Caco-2 (cell line): ENCODE results near the gene EXOC2. TPM values are rescaled to one million over a fixed set of nuclear protein-coding genes. Genes with fewer than 3 reads are reported as not detected.
A peak's percentile ranks its signal among the peaks of the same experiment; 100 is the strongest.

Source experiments
- BruUV-seq: library from RNA; stranded (reverse); fragments of 400-500 nt; replicated peaks from 2 replicates; lab custom pipeline; 2021; lab: Mats Ljungman, UMichigan
- CTCF ChIA-PET: fragments of 300-600 bp; sonication (Branson Sonifier 250); formaldehyde crosslinking; loops from one replicate; lab custom pipeline; 2022; ENCODE audit warnings: antibody characterized with exemption; lab: Charles Lee
- POLR2A ChIA-PET: fragments of 300-600 bp; sonication (Branson Sonifier 250); formaldehyde crosslinking; loops from one replicate; lab custom pipeline; 2022; ENCODE audit warnings: antibody characterized with exemption; lab: Charles Lee
- DNase-seq, 2 experiments: peaks; one replicate each; pipeline versions ENCODE4 v3.0.0 to v3.0.0-alpha.2; 2020 to 2022
- H3K27me3 ChIP-seq: replicated peaks from 2 replicates; pipeline ENCODE4 v1.6.0; 2011; ENCODE audit warnings: low read length; ENCODE audit not compliant: control insufficient read depth, insufficient read depth
- H3K36me3 ChIP-seq: 2 replicates; pipeline ENCODE4 v1.5.1; 2011; ENCODE audit warnings: low read length; ENCODE audit not compliant: control insufficient read depth, insufficient read depth
- H3K4me1 ChIP-seq: fragments of 250-450 bp; sonication (Bioruptor Pico); 2 replicates; pipeline ENCODE4 v1.5.1; 2020; ENCODE audit warnings: mild to moderate bottlenecking
- H3K4me3 ChIP-seq: 2 replicates; pipeline ENCODE4 v1.5.1; 2011; ENCODE audit warnings: low read depth, mild to moderate bottlenecking, control low read depth, low read length
- H3K9me3 ChIP-seq: fragments of 250-450 bp; sonication (Bioruptor Pico); 2 replicates; pipeline ENCODE4 v1.5.1; 2020; ENCODE audit warnings: mild to moderate bottlenecking, moderate library complexity
- H3K27ac Mint-ChIP-seq: one replicate; pipeline ENCODE4 v1.8.0; 2022; ENCODE audit warnings: mixed read lengths; ENCODE audit not compliant: unreplicated experiment
- H3K27me3 Mint-ChIP-seq: one replicate; pipeline ENCODE4 v1.8.0; 2022; ENCODE audit warnings: mixed read lengths; ENCODE audit not compliant: insufficient read depth, unreplicated experiment
- H3K36me3 Mint-ChIP-seq: one replicate; pipeline ENCODE4 v1.8.0; 2022; ENCODE audit warnings: mild to moderate bottlenecking, mixed read lengths; ENCODE audit not compliant: insufficient read depth, unreplicated experiment
- H3K4me1 Mint-ChIP-seq: one replicate; pipeline ENCODE4 v1.8.0; 2022; ENCODE audit warnings: low read depth, mixed read lengths; ENCODE audit not compliant: unreplicated experiment
- H3K4me3 Mint-ChIP-seq: one replicate; pipeline ENCODE4 v1.8.0; 2022; ENCODE audit warnings: mild to moderate bottlenecking, moderate library complexity, mixed read lengths; ENCODE audit not compliant: unreplicated experiment
- H3K9me3 Mint-ChIP-seq: one replicate; pipeline ENCODE4 v1.8.0; 2022; ENCODE audit warnings: mixed read lengths; ENCODE audit not compliant: unreplicated experiment
- CTCF ChIP-seq, 2 experiments: fragments of 200-600 bp in 1 of 2; IDR thresholded peaks; 1 replicate in 1 of 2; 2 replicates in 1 of 2; pipeline versions ENCODE4 v1.5.1 to v1.8.0; 2011 to 2022; ENCODE audit warnings: antibody characterized with exemption in 1 of 2, control low read depth in 1 of 2, inconsistent platforms in 1 of 2, low read depth in 1 of 2, low read length in 1 of 2, mild to moderate bottlenecking in 1 of 2, moderate library complexity in 1 of 2; ENCODE audit not compliant: insufficient read depth in 1 of 2, severe bottlenecking in 1 of 2, unreplicated experiment in 1 of 2
- intact Hi-C: fragments of 100-400 bp; cut with micrococcal nuclease; formaldehyde crosslinking; loops from one replicate; pipeline ENCODE4 v1.10.0; 2022; ENCODE audit not compliant: unreplicated experiment
- total RNA-seq: library from RNA; stranded (reverse); gene quantifications from 2 replicates; pipeline ENCODE4 v1.2.3, GENCODE V29; 2022

The EXOC2 gene
- total RNA-seq, 1 experiment from 2014 or later, result 21.4 TPM

- H3K9me3 ChIP-seq, result no peaks in the 10 kb centered on the region
- H3K36me3 ChIP-seq, result no peaks in the 10 kb centered on the region
- Mint-ChIP-seq H3K27ac (no peak overlapping the region), H3K4me1 (no peaks in the 10 kb centered on the region), H3K9me3 (no peaks in the 10 kb centered on the region), H3K27me3 (peaks cover 2% of the 10 kb centered on the region), H3K4me3 (peak overlapping the region; percentile 71), H3K36me3 (no peaks in the 10 kb centered on the region)
- intact Hi-C loops, result no loop called here
- ChIA-PET POLR2A (no interaction called here), CTCF (no interaction called here)
- no peaks in the 10 kb centered on the region for H3K4me1 ChIP-seq
- peak; percentile 34 to 43 for DNase-seq
- H3K27me3 ChIP-seq, result no peaks in the 10 kb centered on the region
- TF ChIP-seq CTCF (IDR thresholded peaks at IDR 0.05; ENCODE audit: insufficient read depth in 1 of 2, low read depth in 1 of 2, low read length in 1 of 2, severe bottlenecking in 1 of 2, unreplicated experiment in 1 of 2), result no peak
- peak overlapping the region; percentile 40 for H3K4me3 ChIP-seq
- no TSS peak for BruUV-seq
Measured at GRCh38 chr6:710601-711571, 17.9 kb upstream of the EXOC2 start.

GRCh38 chr6:709471-710056 lies 16.6 kb upstream of the EXOC2 start:
- POLR2A ChIA-PET, result no interaction called here
- no peaks in the 10 kb centered on the region for H3K9me3 Mint-ChIP-seq
- no peak for TF ChIP-seq CTCF (IDR thresholded peaks at IDR 0.05; ENCODE audit: insufficient read depth in 1 of 2, low read depth in 1 of 2, low read length in 1 of 2, severe bottlenecking in 1 of 2, unreplicated experiment in 1 of 2)
- H3K36me3 Mint-ChIP-seq, result no peaks in the 10 kb centered on the region
- H3K27me3 Mint-ChIP-seq, result peaks cover 2% of the 10 kb centered on the region
- no peak overlapping the region for H3K27ac Mint-ChIP-seq
- H3K4me1 Mint-ChIP-seq, result no peaks in the 10 kb centered on the region
- CTCF ChIA-PET, result no interaction called here
- Histone ChIP-seq H3K4me1 (no peaks in the 10 kb centered on the region), H3K4me3 (no peak overlapping the region), H3K9me3 (no peaks in the 10 kb centered on the region), H3K36me3 (no peaks in the 10 kb centered on the region), H3K27me3 (no peaks in the 10 kb centered on the region)
- H3K4me3 Mint-ChIP-seq, result peak overlapping the region; percentile 71
- intact Hi-C loops, result no loop called here
- no peak for DNase-seq
- no TSS peak for BruUV-seq

DNA sequence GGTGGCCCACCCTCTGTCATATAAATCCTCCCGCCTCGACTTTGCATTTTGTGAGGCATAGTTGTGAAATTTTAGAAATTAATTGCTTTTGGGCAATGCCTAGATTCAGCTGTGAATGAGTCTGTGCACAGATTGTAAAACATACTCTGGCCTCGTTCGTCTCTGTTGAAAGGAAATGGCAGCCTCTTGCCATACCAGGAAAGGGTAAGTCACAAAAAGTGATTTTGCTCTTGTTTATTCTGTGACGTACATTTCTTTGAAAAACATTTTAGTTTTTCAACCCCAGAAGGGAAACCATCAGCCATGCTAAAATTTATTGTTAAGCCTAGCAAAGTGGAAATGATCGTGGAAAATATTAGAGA lies 15.3 kb upstream of the EXOC2 start:
- Mint-ChIP-seq H3K4me1 (no peaks in the 10 kb centered on the region), H3K36me3 (no peaks in the 10 kb centered on the region), H3K4me3 (no peak overlapping the region), H3K9me3 (no peaks in the 10 kb centered on the region), H3K27ac (no peak overlapping the region), H3K27me3 (peaks cover 2% of the 10 kb centered on the region)
- CTCF ChIA-PET, result interaction anchor here (1.7 kb wide), 1 partner anchor 14 kb away, joined by 4 read pairs; no protein-coding TSS in a partner anchor
- Histone ChIP-seq H3K36me3 (no peaks in the 10 kb centered on the region), H3K4me3 (no peak overlapping the region), H3K27me3 (no peaks in the 10 kb centered on the region; the same call in 1 of the 2 replicates), H3K4me1 (no peaks in the 10 kb centered on the region), H3K9me3 (no peaks in the 10 kb centered on the region)
- intact Hi-C loops, result no loop called here
- TF ChIP-seq CTCF (IDR thresholded peaks at IDR 0.05; ENCODE audit: insufficient read depth in 1 of 2, low read depth in 1 of 2, low read length in 1 of 2, severe bottlenecking in 1 of 2, unreplicated experiment in 1 of 2), result no peak
- DNase-seq, result no peak
- BruUV-seq, result no TSS peak
- POLR2A ChIA-PET, result no interaction called here
